Muscle layer of colon (tissue), 2 donors: Measurements from ENCODE around the gene FAU.

ENCODE experiments used
- H3K27ac ChIP-seq: one replicate; pipeline ENCODE4 v1.7.0; 2013; ENCODE audit warnings: low read depth, mild to moderate bottlenecking, low read length, moderate library complexity
- H3K27me3 ChIP-seq, 2 donors: one replicate each; pipeline ENCODE4 v1.7.0; 2013; ENCODE audit warnings: low read length in 2 of 2, mild to moderate bottlenecking in 2 of 2; ENCODE audit not compliant: insufficient read depth in 2 of 2, control insufficient read depth in 1 of 2
- H3K36me3 ChIP-seq: one replicate; pipeline ENCODE4 v1.7.0; 2013; ENCODE audit warnings: mild to moderate bottlenecking, low read length; ENCODE audit not compliant: insufficient read depth
- H3K4me1 ChIP-seq: one replicate; pipeline ENCODE4 v1.7.0; 2013; ENCODE audit warnings: mild to moderate bottlenecking, low read length; ENCODE audit not compliant: insufficient read depth
- H3K4me3 ChIP-seq, 2 donors: one replicate each; pipeline ENCODE4 v1.7.0; 2013; ENCODE audit warnings: low read length in 2 of 2, low read depth in 1 of 2, mild to moderate bottlenecking in 1 of 2, moderate library complexity in 1 of 2
- H3K9ac ChIP-seq: one replicate; pipeline ENCODE4 v1.7.0; 2013; ENCODE audit warnings: low read length
- H3K9me3 ChIP-seq: one replicate; pipeline ENCODE4 v1.7.0; 2013; ENCODE audit warnings: mild to moderate bottlenecking, low read length
- donor health status: abdominal sarcoma.
- donor health status: Adenocarcinoma of cecum.

Gene FAU

DNA sequence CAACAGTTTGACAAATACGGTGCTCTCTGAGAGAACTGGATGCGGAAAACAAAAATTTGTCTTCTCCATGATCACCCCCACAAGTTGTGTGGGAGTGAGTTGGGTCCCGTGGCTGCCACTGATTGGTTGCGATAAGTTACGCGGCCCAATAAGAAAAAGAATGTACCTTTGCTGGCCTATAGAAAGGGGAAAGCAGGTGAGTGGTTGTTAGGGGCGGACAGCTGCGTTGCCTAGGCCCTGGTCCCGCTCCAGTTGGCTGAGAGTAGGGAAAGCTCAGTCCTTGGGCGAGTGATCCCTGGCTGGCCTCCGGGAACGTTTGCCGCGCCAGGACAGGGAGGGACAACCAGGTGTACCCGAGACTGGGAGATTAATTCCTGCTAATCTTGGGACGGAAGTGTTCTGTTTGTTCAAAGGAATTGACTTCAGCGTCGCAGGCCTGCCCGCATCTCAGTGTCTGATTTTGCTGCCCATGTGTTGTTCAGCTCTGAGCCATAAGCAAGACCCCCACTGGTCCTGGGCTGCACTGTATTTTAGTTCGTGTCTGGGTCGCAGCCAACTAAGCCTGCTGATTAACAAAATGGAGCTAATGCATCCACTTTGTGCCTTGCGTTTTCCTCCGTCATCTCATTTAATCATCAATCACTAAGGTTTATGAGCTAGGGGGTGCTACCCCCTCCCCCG is 13.2 kb upstream of the FAU start:
- Histone ChIP-seq H3K4me1 (peaks cover 20% of the 10 kb centered on the region), H3K36me3 (peaks cover 31% of the 10 kb centered on the region), H3K4me3 (peak overlapping the region; percentile 77 to 93), H3K9ac (peak overlapping the region; percentile 85), H3K27me3 (no peaks in the 10 kb centered on the region), H3K9me3 (no peaks in the 10 kb centered on the region), H3K27ac (peak overlapping the region; percentile 93)

DNA sequence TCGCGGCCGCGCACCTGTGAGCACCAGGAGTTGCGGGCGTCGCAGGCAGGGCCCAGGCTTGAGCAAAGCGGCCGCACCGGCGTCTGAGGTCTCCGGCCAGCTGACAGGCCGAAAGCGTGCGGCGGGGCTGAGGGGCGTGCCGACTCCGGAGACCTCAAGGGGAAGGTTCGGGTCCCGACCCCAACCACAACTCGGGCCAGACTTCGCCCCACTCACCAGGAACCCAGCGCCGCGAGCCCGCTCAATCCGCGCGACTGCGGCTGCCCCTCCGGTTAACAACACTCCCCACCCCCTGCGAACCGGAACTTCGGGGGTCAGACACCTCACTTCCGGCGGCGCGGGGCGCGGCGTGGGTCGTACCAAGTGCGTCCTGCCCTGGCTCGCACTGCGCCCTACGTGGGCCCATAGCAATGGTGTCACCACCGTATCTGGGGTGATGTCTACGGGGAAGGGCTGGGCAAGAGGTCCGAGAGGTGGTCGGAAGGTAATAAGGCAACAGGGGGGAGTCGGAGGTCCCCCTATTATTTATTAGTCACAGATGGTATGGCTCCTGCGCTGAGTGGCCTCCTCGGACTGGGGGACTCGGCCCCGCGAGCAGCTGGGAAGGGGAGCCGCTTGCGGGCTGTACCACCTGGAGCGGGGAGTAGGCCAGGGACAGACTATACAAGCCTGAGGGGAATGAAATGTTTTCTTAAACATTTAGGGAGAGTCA is 12.5 kb upstream of the FAU start, which contains the start of gene SYVN1:
TSS of gene SYVN1 (minus strand) at position 280 of the 712 bp plus-strand sequence. CDS start 918 bp downstream, outside the sequence.
- H3K9me3 ChIP-seq = no peaks in the 10 kb centered on the region
- peak within 1 kb of the TSS; percentile 93 for H3K27ac ChIP-seq
- H3K4me1 ChIP-seq = peaks cover 20% of the 10 kb centered on the region

DNA sequence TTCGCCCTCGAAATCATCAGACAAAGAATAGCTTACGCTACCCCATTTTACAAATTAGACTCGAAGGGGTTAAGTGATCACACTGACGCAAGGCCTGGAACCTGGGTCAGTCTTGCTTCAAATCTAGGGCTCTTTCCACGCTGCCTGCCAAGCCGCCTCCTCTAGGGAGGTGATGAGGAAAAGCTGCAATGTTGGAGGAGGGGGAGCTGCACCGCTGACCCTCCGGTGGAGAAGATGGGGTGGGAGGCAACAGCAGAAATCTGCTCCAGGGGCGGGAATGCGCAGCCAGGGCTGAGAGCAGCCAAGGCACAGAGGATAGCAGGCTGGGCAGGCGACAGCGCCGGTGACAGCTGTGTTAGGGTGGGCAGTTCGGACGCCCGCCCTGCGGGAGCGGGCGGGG is 11.8 kb upstream of the FAU start:
- H3K4me1 ChIP-seq = peaks cover 20% of the 10 kb centered on the region
- H3K27ac ChIP-seq = peak overlapping the region; percentile 93

More for the DNA sequence above, 12.5 kb upstream of the FAU start, which contains the start of gene SYVN1:
- peaks cover 38% of the 10 kb centered on the region for H3K36me3 ChIP-seq
- peak within 1 kb of the TSS; percentile 77 to 93 for H3K4me3 ChIP-seq
- peak within 1 kb of the TSS; percentile 85 for H3K9ac ChIP-seq
- H3K27me3 ChIP-seq = no peaks in the 10 kb centered on the region

DNA sequence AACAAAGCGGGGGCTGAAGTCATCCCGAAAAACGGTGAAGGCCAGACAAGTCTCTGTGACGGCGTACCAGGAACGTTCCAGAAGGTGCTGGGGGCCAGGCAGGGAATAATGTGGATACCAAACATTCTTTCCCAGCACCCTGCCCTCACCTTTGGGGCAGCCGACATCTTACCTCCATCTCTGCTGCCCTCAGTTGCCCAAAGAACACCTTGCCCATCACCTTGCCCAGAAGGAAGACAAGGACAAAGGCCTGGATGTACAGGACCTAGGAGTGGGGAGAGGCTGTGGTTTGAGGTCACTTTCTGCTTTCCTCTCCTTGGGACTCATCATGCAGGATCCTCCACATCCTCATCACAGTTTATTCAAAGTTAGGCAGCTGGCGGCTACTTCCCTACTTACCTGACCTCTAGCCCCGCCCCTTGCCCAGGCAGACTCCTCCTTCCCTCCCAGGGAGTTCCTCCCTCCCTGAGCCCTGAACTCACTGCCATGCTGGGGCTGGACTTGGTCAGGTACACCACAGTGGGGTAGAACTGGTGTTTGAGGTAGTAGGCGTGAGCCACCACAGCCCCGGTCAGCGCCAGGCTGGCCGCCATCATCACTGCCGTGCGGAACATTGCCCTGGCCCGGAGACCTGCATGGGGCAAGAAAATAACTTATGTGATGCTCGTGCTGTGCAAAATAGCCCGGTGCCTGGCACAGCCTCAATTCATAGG is 11.2 kb upstream of the FAU start:
- H3K4me1 ChIP-seq = peaks cover 20% of the 10 kb centered on the region
- H3K27me3 ChIP-seq = no peaks in the 10 kb centered on the region
- peaks cover 50% of the 10 kb centered on the region for H3K36me3 ChIP-seq
- H3K9me3 ChIP-seq = no peaks in the 10 kb centered on the region
- peak overlapping the region; percentile 93 for H3K27ac ChIP-seq
- H3K9ac ChIP-seq = peak overlapping the region; percentile 85
- H3K4me3 ChIP-seq = peak overlapping the region; percentile 77 to 93

More for the DNA sequence above, 11.8 kb upstream of the FAU start:
- peaks cover 44% of the 10 kb centered on the region for H3K36me3 ChIP-seq
- peak overlapping the region; percentile 85 for H3K9ac ChIP-seq
- peak overlapping the region; percentile 77 to 93 for H3K4me3 ChIP-seq
- H3K9me3 ChIP-seq = no peaks in the 10 kb centered on the region
- no peaks in the 10 kb centered on the region for H3K27me3 ChIP-seq

DNA sequence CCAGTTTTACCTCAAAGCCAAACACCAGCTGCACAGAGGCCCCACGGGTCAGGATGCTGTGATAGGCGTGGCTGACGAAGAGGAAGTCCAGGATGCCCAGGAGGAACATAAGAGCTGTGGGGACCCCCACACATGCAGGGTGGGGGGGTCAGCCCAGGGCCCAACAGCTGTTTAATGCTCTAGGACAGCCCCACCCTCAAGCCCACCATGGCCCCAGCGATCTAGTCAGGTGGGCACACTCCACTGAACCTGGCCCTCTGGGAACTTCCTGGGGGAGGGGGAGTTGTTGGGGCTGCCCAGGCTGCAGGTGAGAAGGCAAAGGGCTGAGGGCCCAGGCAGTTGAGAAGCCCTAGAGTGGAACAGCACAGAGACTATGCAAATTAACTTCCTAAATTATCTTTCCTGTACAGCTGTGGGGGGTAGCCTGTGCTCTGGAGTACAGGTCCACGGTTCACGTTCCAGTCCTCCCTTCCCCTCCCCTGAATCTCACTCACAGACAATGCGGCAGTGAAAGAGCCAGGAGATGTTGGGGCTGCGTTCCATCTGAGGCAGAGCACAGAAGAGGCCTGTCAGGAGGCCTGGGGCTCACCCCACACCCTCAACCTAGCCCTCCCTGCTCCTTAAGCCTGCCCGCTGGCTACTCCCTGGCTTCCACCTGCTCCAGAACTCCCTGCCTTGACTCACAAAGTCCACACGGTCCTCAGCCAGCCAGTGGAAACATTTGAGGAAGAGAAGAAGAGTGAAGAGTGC is 10.5 kb upstream of the FAU start:
- no peak overlapping the region for H3K27ac ChIP-seq
- H3K36me3 ChIP-seq = peaks cover 56% of the 10 kb centered on the region
- no peaks in the 10 kb centered on the region for H3K9me3 ChIP-seq
- peak overlapping the region in 1 of 2 donors; percentile 93 for H3K4me3 ChIP-seq
- no peaks in the 10 kb centered on the region for H3K27me3 ChIP-seq
- no peak overlapping the region for H3K9ac ChIP-seq
- H3K4me1 ChIP-seq = peaks cover 20% of the 10 kb centered on the region

DNA sequence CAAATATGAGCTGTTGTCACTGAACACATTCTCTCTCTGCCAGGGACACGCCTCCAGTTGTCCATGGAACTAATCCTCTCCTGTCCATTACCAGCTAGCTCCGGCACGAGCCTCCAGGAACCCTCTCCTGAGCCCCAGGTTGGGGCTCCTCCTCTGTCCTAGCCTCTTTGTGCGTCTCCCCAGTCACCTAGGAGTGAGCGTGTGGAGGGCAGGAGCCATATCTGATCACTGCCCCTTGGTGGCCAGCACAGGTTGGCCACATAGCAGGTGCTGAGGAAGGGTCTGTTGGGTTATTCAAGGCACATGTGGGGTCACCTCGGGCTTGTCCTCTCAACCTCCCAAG is 9.9 kb upstream of the FAU start:
- H3K36me3 ChIP-seq = peaks cover 61% of the 10 kb centered on the region
- no peaks in the 10 kb centered on the region for H3K9me3 ChIP-seq
- H3K9ac ChIP-seq = no peak overlapping the region
- H3K27ac ChIP-seq = no peak overlapping the region
- H3K4me1 ChIP-seq = peaks cover 20% of the 10 kb centered on the region
- no peaks in the 10 kb centered on the region for H3K27me3 ChIP-seq
- H3K4me3 ChIP-seq = no peak overlapping the region

DNA sequence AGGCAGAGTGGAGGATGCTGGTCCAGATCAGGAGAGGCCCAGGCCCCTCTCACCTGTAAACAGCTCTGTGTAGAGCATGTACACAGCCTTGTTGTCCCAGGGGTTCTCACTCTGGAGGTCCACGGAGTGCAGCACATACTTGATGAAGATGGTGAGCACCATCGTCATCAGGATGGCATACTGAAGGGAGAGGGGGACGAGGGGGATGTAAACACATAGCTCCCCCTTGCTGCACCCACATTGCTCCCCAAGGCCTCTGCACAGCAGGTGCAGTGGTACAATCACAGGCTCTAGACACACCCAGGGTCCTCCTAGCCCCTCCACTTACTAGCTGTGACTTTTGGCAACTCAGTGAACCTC is 9.5 kb upstream of the FAU start:
- H3K9me3 ChIP-seq = no peaks in the 10 kb centered on the region
- H3K36me3 ChIP-seq = peaks cover 66% of the 10 kb centered on the region
- no peak overlapping the region for H3K27ac ChIP-seq
- no peak overlapping the region for H3K4me3 ChIP-seq
- no peak overlapping the region for H3K9ac ChIP-seq
- H3K27me3 ChIP-seq = no peaks in the 10 kb centered on the region
- H3K4me1 ChIP-seq = peaks cover 20% of the 10 kb centered on the region

DNA sequence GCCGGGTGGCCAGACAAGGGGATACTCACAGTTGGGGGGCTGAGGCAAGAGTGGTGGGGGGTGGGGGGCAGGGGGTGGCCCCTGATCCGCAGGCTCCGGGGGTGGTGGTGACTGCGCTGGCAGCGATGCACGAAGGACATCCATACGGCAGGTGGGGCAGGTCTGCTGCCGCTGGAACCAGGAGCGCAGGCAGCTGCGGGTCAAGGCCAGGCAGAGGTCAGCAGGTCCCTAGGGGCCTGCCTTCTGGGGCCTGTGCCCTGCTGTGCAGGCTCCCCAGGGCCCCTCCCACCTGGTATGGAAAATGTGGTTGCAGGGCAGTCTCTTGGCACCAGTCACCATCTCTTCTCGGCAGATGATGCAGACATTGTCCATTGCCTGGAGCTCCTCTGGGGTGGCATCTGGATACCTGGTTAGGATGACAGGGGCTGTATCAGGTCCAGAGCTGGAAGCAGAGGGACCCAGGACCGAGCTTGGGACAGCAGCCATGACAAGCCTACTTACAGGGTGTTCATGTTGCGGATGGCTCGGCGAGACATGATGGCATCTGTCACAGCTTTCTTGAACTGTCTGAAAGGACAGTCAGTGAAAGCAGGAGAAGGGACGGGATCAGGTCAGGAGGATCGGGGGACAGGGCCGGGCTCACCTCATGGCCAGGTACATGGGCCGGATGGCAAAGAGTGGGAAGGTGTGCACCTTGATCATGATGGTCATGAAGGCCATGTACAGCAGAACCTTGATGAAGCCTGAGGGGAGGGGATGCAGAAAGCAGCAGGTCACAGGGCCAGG is 8.9 kb upstream of the FAU start:
- H3K27me3 ChIP-seq = no peaks in the 10 kb centered on the region
- peaks cover 70% of the 10 kb centered on the region for H3K36me3 ChIP-seq
- H3K4me1 ChIP-seq = peaks cover 20% of the 10 kb centered on the region
- H3K9me3 ChIP-seq = no peaks in the 10 kb centered on the region
- H3K4me3 ChIP-seq = no peak overlapping the region
- no peak overlapping the region for H3K9ac ChIP-seq
- no peak overlapping the region for H3K27ac ChIP-seq

DNA sequence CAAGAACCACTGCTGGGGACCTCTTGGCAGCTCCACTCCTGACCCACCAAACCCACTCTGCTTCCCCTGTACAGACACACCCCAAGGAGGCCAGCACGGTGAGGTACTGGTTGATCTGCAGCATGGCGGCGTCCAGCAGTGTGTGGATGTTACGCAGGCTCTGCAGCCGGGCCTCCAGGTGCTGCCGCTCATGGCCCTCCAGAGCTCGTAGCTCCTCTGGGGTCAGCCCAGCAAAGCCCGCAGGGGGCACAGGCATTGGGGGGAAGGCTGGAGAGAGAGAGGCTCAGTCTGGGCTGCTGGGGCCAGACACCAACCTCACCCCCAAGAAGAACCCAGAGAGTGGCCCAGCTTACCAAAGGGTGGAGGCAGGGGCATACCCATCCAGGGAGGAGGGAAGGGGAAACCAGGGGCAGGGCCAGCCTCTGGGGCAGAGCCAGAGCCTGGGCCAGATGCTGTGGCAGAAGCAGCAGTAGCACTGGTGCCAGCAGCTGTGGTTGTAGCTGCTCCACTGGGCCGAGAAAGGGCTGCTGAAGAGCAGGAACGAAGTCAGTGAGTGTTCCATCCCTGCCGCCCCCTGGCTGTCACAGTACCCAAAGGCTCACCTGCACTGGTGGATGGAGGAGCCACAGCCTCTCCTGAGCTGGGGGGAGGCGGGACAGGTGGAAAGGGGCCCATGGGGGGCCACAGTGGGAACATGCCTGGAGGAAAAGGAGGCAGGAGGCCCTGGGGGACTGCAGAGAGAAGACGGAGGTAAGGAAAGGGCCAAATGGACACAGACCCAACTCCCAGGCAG is 7.9 kb upstream of the FAU start:
- no peaks in the 10 kb centered on the region for H3K27me3 ChIP-seq
- no peak overlapping the region for H3K27ac ChIP-seq
- H3K9me3 ChIP-seq = no peaks in the 10 kb centered on the region
- peaks cover 16% of the 10 kb centered on the region for H3K4me1 ChIP-seq
- H3K36me3 ChIP-seq = peaks cover 75% of the 10 kb centered on the region
- H3K9ac ChIP-seq = no peak overlapping the region
- H3K4me3 ChIP-seq = no peak overlapping the region
